GM23248 (cell line): Measurements from ENCODE around the gene ABCC4. TPM values are rescaled to one million over a fixed set of nuclear protein-coding genes. Genes with fewer than 3 reads are reported as not detected.

Experiments used
- DNase-seq: peaks from one replicate; pipeline ENCODE4 v3.0.0-alpha.2; 2015
- H2AFZ ChIP-seq: fragments of 200-600 bp; sonication (generic); 2 replicates; pipeline ENCODE4 v1.6.1; 2016; ENCODE audit warnings: antibody characterized with exemption
- H3F3A ChIP-seq: fragments of 200-600 bp; sonication (generic); 2 replicates; pipeline ENCODE4 v1.6.1; 2016; ENCODE audit warnings: mild to moderate bottlenecking, antibody characterized with exemption, mixed run types; ENCODE audit not compliant: insufficient read depth
- H3K27ac ChIP-seq: fragments of 200-600 bp; sonication (generic); 2 replicates; pipeline ENCODE4 v1.5.1; 2016; ENCODE audit warnings: mild to moderate bottlenecking
- H3K27me3 ChIP-seq: fragments of 200-600 bp; sonication (generic); replicated peaks from 2 replicates; pipeline ENCODE4 v1.6.1; 2016; ENCODE audit warnings: mild to moderate bottlenecking; ENCODE audit not compliant: insufficient read depth
- H3K36me3 ChIP-seq: fragments of 200-600 bp; sonication (generic); 2 replicates; pipeline ENCODE4 v1.6.1; 2016; ENCODE audit warnings: low read depth, mild to moderate bottlenecking
- H3K4me1 ChIP-seq: fragments of 200-600 bp; sonication (generic); 2 replicates; pipeline ENCODE4 v1.6.1; 2016; ENCODE audit warnings: mild to moderate bottlenecking; ENCODE audit not compliant: insufficient read depth
- H3K4me2 ChIP-seq: fragments of 200-600 bp; sonication (generic); one replicate; pipeline ENCODE4 v1.6.1; 2016; ENCODE audit warnings: mild to moderate bottlenecking; ENCODE audit not compliant: unreplicated experiment
- H3K4me3 ChIP-seq: fragments of 200-600 bp; sonication (generic); 2 replicates; pipeline ENCODE4 v1.5.1; 2016; ENCODE audit warnings: mild to moderate bottlenecking
- H3K79me2 ChIP-seq: fragments of 200-600 bp; sonication (generic); 2 replicates; pipeline ENCODE4 v1.6.1; 2016; ENCODE audit warnings: mild to moderate bottlenecking; ENCODE audit not compliant: insufficient read depth
- H3K9ac ChIP-seq: fragments of 200-600 bp; sonication (generic); 2 replicates; pipeline ENCODE4 v1.6.1; 2016; ENCODE audit warnings: mild to moderate bottlenecking
- H3K9me2 ChIP-seq: fragments of 200-600 bp; sonication (generic); 2 replicates; pipeline ENCODE4 v1.6.1; 2016; ENCODE audit warnings: mixed run types, mild to moderate bottlenecking, moderate library complexity; ENCODE audit not compliant: insufficient read depth
- H3K9me3 ChIP-seq: fragments of 200-600 bp; sonication (generic); one replicate; pipeline ENCODE4 v1.6.1; 2017; ENCODE audit warnings: low read depth
- H4K20me1 ChIP-seq: fragments of 200-600 bp; sonication (generic); 2 replicates; pipeline ENCODE4 v1.6.0; 2016; ENCODE audit not compliant: insufficient read depth
- EZH2 ChIP-seq: fragments of 200-600 bp; sonication (generic); IDR thresholded peaks from 2 replicates; pipeline ENCODE4 v1.6.1; 2018; ENCODE audit warnings: antibody characterized with exemption, mild to moderate bottlenecking; ENCODE audit not compliant: insufficient read depth, poor library complexity, severe bottlenecking
- EZH2phosphoT487 ChIP-seq: fragments of 200-600 bp; sonication (generic); IDR thresholded peaks from 2 replicates; pipeline ENCODE4 v1.6.1; 2018; ENCODE audit warnings: antibody characterized with exemption, moderate library complexity, mild to moderate bottlenecking, low read depth; ENCODE audit not compliant: insufficient read depth
- WGBS, 2 experiments: methylation state at CpG; one replicate each; pipeline ENCODE4 v1.1.6; 2015 to 2017; ENCODE audit warnings: low lambda C conversion rate in 2 of 2, low coverage in 1 of 2; ENCODE audit errors: missing lambda C conversion rate in 2 of 2; 5-methylcytosine and 5-hydroxymethylcytosine counted together
- in situ Hi-C: fragments of 300-500 bp; cut with MboI; formaldehyde crosslinking; loops from 2 replicates; pipeline ENCODE4 v1.15.0; 2020
- polyA plus RNA-seq: library from polyadenylated mRNA; unstranded; fragments of >200 nt; fragmentation: Nextera tagmentation; extraction: Ambion mirVana; gene quantifications from 2 replicates; pipeline ENCODE4 v1.2.1, GENCODE V29; 2016
- total RNA-seq: library from RNA; depleted of rRNA; stranded (reverse); fragments of >200 nt; shearing (Covaris generic); gene quantifications from 2 replicates; pipeline ENCODE4 v1.2.3, GENCODE V29; 2014

ABCC4 gene
- total and polyA plus RNA-seq, 2 experiments from 2014 or later: 3.9 to 11.2 TPM

DNA sequence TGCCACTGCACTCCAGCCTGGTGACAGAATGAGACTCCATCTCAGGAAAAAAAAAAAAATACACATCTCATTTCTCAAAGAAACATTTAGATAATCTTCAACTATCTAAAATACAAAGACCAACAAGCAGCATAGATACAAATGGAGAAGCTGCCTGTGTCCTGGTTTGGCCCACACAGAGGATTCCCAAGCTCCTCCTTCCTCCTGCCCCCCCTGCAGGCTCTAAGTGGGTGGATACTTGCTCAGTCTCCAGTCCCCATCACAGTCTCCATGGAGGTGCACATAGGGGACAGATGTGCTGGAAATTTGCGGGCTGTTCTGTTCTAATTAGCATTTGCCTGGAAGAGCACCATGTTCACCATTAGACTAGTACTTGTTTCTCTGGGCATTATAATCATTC, 59.9 kb downstream of the ABCC4 start:
- H3K4me3 ChIP-seq: no peak overlapping the region
- no peaks in the 10 kb centered on the region for H3K79me2 ChIP-seq
- H2AFZ ChIP-seq: no peak overlapping the region
- no peaks in the 10 kb centered on the region for H3K9me3 ChIP-seq
- H4K20me1 ChIP-seq: no peaks in the 10 kb centered on the region
- no peak overlapping the region for H3K9ac ChIP-seq
- in situ Hi-C loops: no loop called here
- whole genome bisulfite sequencing, 2 experiments: 100% methylated on average over 1 of the region's 1 CpG
- H3K4me2 ChIP-seq: no peak overlapping the region
- no peaks in the 10 kb centered on the region for H3K4me1 ChIP-seq
- no peaks in the 10 kb centered on the region for H3K36me3 ChIP-seq
- H3K9me2 ChIP-seq: no peaks in the 10 kb centered on the region
- H3K27ac ChIP-seq: no peak overlapping the region
- H3F3A ChIP-seq: no peaks in the 10 kb centered on the region
- DNase-seq: no peak
- no peak for TF ChIP-seq EZH2
- TF ChIP-seq EZH2phosphoT487: no peak
- H3K27me3 ChIP-seq: no peaks in the 10 kb centered on the region

DNA sequence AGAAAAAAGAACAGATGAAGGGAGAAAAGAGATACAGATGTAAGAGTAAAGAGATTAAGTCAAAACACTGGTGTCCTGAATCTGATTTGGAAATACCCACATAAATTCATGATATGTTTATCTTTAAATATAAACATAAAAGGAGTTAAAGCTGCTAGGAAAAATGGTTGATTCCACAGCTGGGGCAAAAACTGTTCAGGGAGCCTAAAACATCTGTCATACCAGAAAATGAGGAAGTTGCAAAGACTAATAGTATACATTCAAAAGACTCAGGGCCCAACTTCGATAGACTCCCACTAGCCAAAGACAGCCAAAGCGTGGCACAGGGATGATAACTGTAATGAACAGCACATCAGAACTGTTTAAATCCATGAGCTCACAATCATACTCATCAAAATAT, 62.0 kb downstream of the ABCC4 start:
- 75 to 87% methylated on average over 2 of the region's 2 CpGs for WGBS, 2 experiments
- DNase-seq: no peak
- Histone ChIP-seq H3K4me1 (no peaks in the 10 kb centered on the region), H3K79me2 (no peaks in the 10 kb centered on the region), H3K4me2 (no peak overlapping the region), H2AFZ (no peak overlapping the region), H3K9ac (no peak overlapping the region), H3K27ac (no peak overlapping the region), H3F3A (no peaks in the 10 kb centered on the region), H3K9me3 (no peaks in the 10 kb centered on the region), H3K27me3 (no peaks in the 10 kb centered on the region), H3K36me3 (no peaks in the 10 kb centered on the region), H3K9me2 (no peaks in the 10 kb centered on the region), H4K20me1 (no peaks in the 10 kb centered on the region), H3K4me3 (no peak overlapping the region)
- TF ChIP-seq EZH2phosphoT487: no peak
- TF ChIP-seq EZH2: no peak
- in situ Hi-C loops: no loop called here

DNA sequence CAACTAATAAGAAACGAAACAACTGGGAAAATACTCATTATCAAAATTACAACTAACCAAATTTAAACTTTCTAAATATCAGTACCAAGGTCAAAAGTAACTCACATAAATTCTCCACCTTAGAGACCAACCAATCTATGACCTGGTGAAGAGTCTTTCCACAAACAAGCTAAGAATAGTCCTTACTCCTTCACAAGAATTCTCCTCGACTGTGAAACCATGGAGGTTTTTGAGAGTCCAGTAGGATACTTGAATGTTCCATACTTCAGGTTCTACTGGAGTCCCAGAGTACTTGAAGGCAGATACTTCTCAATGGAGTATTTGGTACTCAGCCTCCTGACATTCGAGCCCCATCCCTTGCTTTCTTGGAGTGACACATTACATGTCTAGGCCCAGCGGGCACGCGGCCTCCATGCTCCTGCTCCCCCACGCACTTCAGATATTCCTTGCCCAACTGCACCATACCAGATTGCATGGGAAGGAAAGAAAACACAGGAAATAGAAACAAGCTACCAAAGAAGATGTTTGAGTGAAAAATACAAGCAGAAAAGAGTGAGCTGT, 63.9 kb downstream of the ABCC4 start:
- Histone ChIP-seq H3K9me2 (no peaks in the 10 kb centered on the region), H3K9ac (no peak overlapping the region), H3F3A (no peaks in the 10 kb centered on the region), H4K20me1 (no peaks in the 10 kb centered on the region), H2AFZ (no peak overlapping the region), H3K4me2 (no peak overlapping the region), H3K79me2 (no peaks in the 10 kb centered on the region), H3K9me3 (no peaks in the 10 kb centered on the region), H3K27ac (no peak overlapping the region), H3K4me3 (no peak overlapping the region), H3K36me3 (no peaks in the 10 kb centered on the region), H3K27me3 (no peaks in the 10 kb centered on the region), H3K4me1 (no peaks in the 10 kb centered on the region)
- WGBS, 2 experiments: 90 to 94% methylated on average over 7 of the region's 7 CpGs
- in situ Hi-C loops: no loop called here
- no peak for DNase-seq
- TF ChIP-seq EZH2 (no peak), EZH2phosphoT487 (no peak)

DNA sequence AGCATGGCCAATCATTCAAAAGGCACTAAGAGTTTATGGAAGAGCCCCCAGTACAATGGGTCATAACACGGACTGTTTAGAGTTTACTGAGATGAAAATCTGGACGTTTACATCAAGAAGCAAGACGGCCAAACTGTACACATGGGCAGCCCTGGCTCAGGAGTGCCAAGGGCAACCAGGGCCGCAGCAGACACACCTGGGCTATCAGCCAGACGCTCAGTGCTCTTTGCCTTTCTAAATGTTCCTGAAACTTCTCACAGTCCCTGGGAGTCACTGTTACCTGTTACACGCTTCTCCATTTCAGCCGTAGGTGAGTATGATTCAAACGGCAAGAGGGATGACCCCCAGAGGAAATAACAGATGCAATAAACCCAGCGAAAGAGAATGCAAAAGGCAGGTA, 64.5 kb downstream of the ABCC4 start:
- Histone ChIP-seq H3K4me2 (no peak overlapping the region), H3F3A (no peaks in the 10 kb centered on the region), H3K4me1 (no peaks in the 10 kb centered on the region), H4K20me1 (no peaks in the 10 kb centered on the region), H3K36me3 (no peaks in the 10 kb centered on the region), H2AFZ (no peak overlapping the region), H3K9me2 (no peaks in the 10 kb centered on the region), H3K4me3 (no peak overlapping the region), H3K9ac (no peak overlapping the region), H3K9me3 (no peaks in the 10 kb centered on the region), H3K27ac (no peak overlapping the region), H3K79me2 (no peaks in the 10 kb centered on the region), H3K27me3 (no peaks in the 10 kb centered on the region)
- no peak for TF ChIP-seq EZH2
- no peak for TF ChIP-seq EZH2phosphoT487
- in situ Hi-C loops: no loop called here
- WGBS, 2 experiments: 96 to 98% methylated on average over 9 of the region's 9 CpGs
- DNase-seq: no peak

DNA sequence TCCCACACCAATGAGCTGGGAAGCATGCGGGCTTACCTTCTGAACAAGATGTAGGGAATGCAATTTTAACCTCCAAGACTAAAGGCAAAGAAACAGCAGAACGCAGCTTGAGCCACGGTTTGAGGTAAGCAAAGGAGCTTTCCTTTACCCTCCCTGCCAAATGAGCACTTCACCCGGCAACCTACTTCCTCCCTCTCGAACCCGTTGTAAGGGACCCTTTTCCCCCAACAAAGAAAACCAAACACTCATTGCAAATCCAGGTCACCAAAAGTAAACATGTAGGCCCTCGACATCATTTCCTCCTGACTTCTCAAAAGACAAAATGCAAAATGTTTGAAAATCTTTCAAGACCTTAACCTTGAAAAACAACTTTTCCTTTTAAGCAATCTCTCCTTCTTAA, 65.3 kb downstream of the ABCC4 start:
- DNase-seq: no peak
- Histone ChIP-seq H3K27ac (no peak overlapping the region), H4K20me1 (no peaks in the 10 kb centered on the region), H3K36me3 (no peaks in the 10 kb centered on the region), H3K9me2 (no peaks in the 10 kb centered on the region), H3K4me1 (no peaks in the 10 kb centered on the region), H3K4me3 (no peak overlapping the region), H3K27me3 (no peaks in the 10 kb centered on the region), H3K9me3 (no peaks in the 10 kb centered on the region), H3K9ac (no peak overlapping the region), H3F3A (no peaks in the 10 kb centered on the region), H2AFZ (no peak overlapping the region), H3K79me2 (no peaks in the 10 kb centered on the region), H3K4me2 (no peak overlapping the region)
- in situ Hi-C loops: no loop called here
- 87 to 88% methylated on average over 7 of the region's 7 CpGs for WGBS, 2 experiments
- TF ChIP-seq EZH2: no peak
- TF ChIP-seq EZH2phosphoT487: no peak
